CD4-positive, CD25-positive, alpha-beta regulatory T cell (primary cell): ENCODE measurements around the gene NEDD8. TPM values are rescaled to one million over a fixed set of nuclear protein-coding genes. Genes with fewer than 3 reads are reported as not detected.
A peak's percentile ranks its signal among the peaks of the same experiment; 100 is the strongest.

ENCODE experiments used
- ATAC-seq, 2 donors: fragments of 150-1000 bp; cut with Tn5 transposase; one replicate each; pipeline ENCODE4 v1.10.0; 2021; ENCODE audit warnings: low read depth in 2 of 2, moderate number of reproducible peaks in 2 of 2, moderate library complexity in 1 of 2
- DNase-seq, 3 donors: peaks; one replicate each; pipeline versions ENCODE4 v3.0.0 to v3.0.0-alpha.2; 2012 to 2022; ENCODE audit warnings: mixed read lengths in 1 of 3
- H3K27ac ChIP-seq: one replicate; pipeline ENCODE4 v1.7.0; 2013; ENCODE audit warnings: mild to moderate bottlenecking, low read length; ENCODE audit not compliant: insufficient read depth, poor library complexity, severe bottlenecking
- H3K27me3 ChIP-seq: one replicate; pipeline ENCODE4 v1.7.0; 2013; ENCODE audit warnings: low read length; ENCODE audit not compliant: control insufficient read depth, insufficient read depth
- H3K36me3 ChIP-seq: one replicate; pipeline ENCODE4 v1.7.0; 2013; ENCODE audit warnings: mild to moderate bottlenecking, low read length, moderate library complexity; ENCODE audit not compliant: control insufficient read depth, insufficient read depth
- H3K4me1 ChIP-seq: 2 replicates; pipeline ENCODE4 v1.7.0; 2013; ENCODE audit warnings: mild to moderate bottlenecking, low read length; ENCODE audit not compliant: insufficient read depth, control insufficient read depth, poor library complexity, severe bottlenecking
- H3K4me3 ChIP-seq: one replicate; pipeline ENCODE4 v1.7.0; 2013; ENCODE audit warnings: low read depth, mild to moderate bottlenecking, low read length, moderate library complexity
- H3K9me3 ChIP-seq, 2 experiments: 1 replicate in 1 of 2; 2 replicates in 1 of 2; pipeline ENCODE4 v1.7.0; 2013; ENCODE audit warnings: low read length in 2 of 2, mild to moderate bottlenecking in 1 of 2, moderate library complexity in 1 of 2; ENCODE audit not compliant: control insufficient read depth in 2 of 2
- H3K27ac Mint-ChIP-seq, 3 donors: one replicate each; pipeline ENCODE4 v1.8.0; 2020 to 2022; ENCODE audit warnings: mild to moderate bottlenecking in 3 of 3, mixed read lengths in 3 of 3, moderate library complexity in 2 of 3
- H3K27me3 Mint-ChIP-seq: one replicate; pipeline ENCODE4 v1.8.0; 2022; ENCODE audit warnings: mild to moderate bottlenecking, mixed read lengths
- H3K36me3 Mint-ChIP-seq: one replicate; pipeline ENCODE4 v1.8.0; 2020; ENCODE audit warnings: mixed read lengths
- H3K4me1 Mint-ChIP-seq, 4 donors: one replicate each; pipeline ENCODE4 v1.8.0; 2020 to 2022; ENCODE audit warnings: mixed read lengths in 4 of 4, mild to moderate bottlenecking in 1 of 4
- H3K4me3 Mint-ChIP-seq, 4 donors: one replicate each; pipeline ENCODE4 v1.8.0; 2020 to 2022; ENCODE audit warnings: mild to moderate bottlenecking in 4 of 4, mixed read lengths in 4 of 4, moderate library complexity in 3 of 4
- H3K9me3 Mint-ChIP-seq, 7 donors: one replicate each; pipeline ENCODE4 v1.8.0; 2020 to 2022; ENCODE audit warnings: mixed read lengths in 7 of 7, mild to moderate bottlenecking in 3 of 7, moderate library complexity in 2 of 7
- polyA plus RNA-seq, 4 donors: library from polyadenylated mRNA; unstranded; fragments of 300-500 nt; fragmentation: Illumina TruSeq; gene quantifications; one replicate each; pipeline ENCODE4 v1.2.3, GENCODE V29; 2021
- total RNA-seq: library from RNA; stranded (reverse); gene quantifications from one replicate; pipeline ENCODE4 v1.2.3, GENCODE V29; 2022

Gene NEDD8
- total RNA-seq (89.1 TPM), polyA plus RNA-seq (100 to 1,000 TPM; 334 to 440 (median 349) TPM)

- ATAC-seq (peak; percentile 91), DNase-seq (peak; percentile 83 to 94 (median 90))
- H3K4me3 Mint-ChIP-seq: peak within 1 kb of the TSS; percentile 89 to 100 (median 96)
- Histone ChIP-seq H3K27ac (peak within 1 kb of the TSS; percentile 91), H3K36me3 (peaks cover 25% of the 10 kb centered on the region), H3K27me3 (no peaks in the 10 kb centered on the region), H3K9me3 (no peaks in the 10 kb centered on the region), H3K4me3 (peak within 1 kb of the TSS; percentile 94), H3K4me1 (peaks cover 29% of the 10 kb centered on the region)
- no peaks in the 10 kb centered on the region for H3K9me3 Mint-ChIP-seq
- H3K4me1 Mint-ChIP-seq: peaks cover 18 to 77% (median 49%) of the 10 kb centered on the region in 4 donors
- peak within 1 kb of the TSS; percentile 89 to 94 (median 94) for H3K27ac Mint-ChIP-seq
- H3K27me3 Mint-ChIP-seq: no peaks in the 10 kb centered on the region
- H3K36me3 Mint-ChIP-seq: peaks cover 22% of the 10 kb centered on the region
Measured at GRCh38 chr14:24232121-24232644, at the start of gene NEDD8. Gene NEDD8 (minus strand): TSS chr14:24232367. CDS start chr14:24232267, 100 bp downstream.

GRCh38 chr14:24281636-24282035, 49.5 kb upstream of the NEDD8 start:
- Mint-ChIP-seq H3K4me3 (no peak overlapping the region), H3K9me3 (no peaks in the 10 kb centered on the region), H3K36me3 (no peaks in the 10 kb centered on the region), H3K27me3 (no peaks in the 10 kb centered on the region), H3K4me1 (peaks cover 8 to 31% (median 16%) of the 10 kb centered on the region in 4 donors), H3K27ac (peak overlapping the region; percentile 21 to 55 (median 22))
- Histone ChIP-seq H3K27me3 (no peaks in the 10 kb centered on the region), H3K4me1 (peaks cover 13% of the 10 kb centered on the region), H3K36me3 (no peaks in the 10 kb centered on the region), H3K9me3 (no peaks in the 10 kb centered on the region), H3K27ac (no peak overlapping the region), H3K4me3 (no peak overlapping the region)
- ATAC-seq (no peak), DNase-seq (no peak)

- Histone ChIP-seq H3K27ac (no peak overlapping the region), H3K36me3 (no peaks in the 10 kb centered on the region), H3K4me1 (peaks cover 13% of the 10 kb centered on the region), H3K4me3 (no peak overlapping the region), H3K27me3 (no peaks in the 10 kb centered on the region), H3K9me3 (no peaks in the 10 kb centered on the region)
- H3K9me3 Mint-ChIP-seq: no peaks in the 10 kb centered on the region
- no peaks in the 10 kb centered on the region for H3K36me3 Mint-ChIP-seq
- no peaks in the 10 kb centered on the region for H3K27me3 Mint-ChIP-seq
- ATAC-seq: no peak
- H3K4me3 Mint-ChIP-seq: no peak overlapping the region
- peaks cover 8 to 31% (median 16%) of the 10 kb centered on the region in 4 donors for H3K4me1 Mint-ChIP-seq
- DNase-seq: no peak
- peak overlapping the region in 2 of 3 donors; percentile 55 to 83 for H3K27ac Mint-ChIP-seq
Measured at GRCh38 chr14:24280797-24281460, 48.8 kb upstream of the NEDD8 start.

- peaks cover 8 to 37% (median 18%) of the 10 kb centered on the region in 4 donors for H3K4me1 Mint-ChIP-seq
- no peaks in the 10 kb centered on the region for H3K9me3 Mint-ChIP-seq
- H3K4me1 ChIP-seq: peaks cover 15% of the 10 kb centered on the region
- H3K27ac Mint-ChIP-seq: peak overlapping the region; percentile 76 to 84 (median 83)
- no peaks in the 10 kb centered on the region for H3K36me3 ChIP-seq
- DNase-seq: peak in 2 of 3 donors; percentile 44 to 59
- H3K36me3 Mint-ChIP-seq: no peaks in the 10 kb centered on the region
- no peak overlapping the region for H3K4me3 Mint-ChIP-seq
- no peaks in the 10 kb centered on the region for H3K27me3 ChIP-seq
- no peaks in the 10 kb centered on the region for H3K9me3 ChIP-seq
- peak overlapping the region; percentile 49 for H3K27ac ChIP-seq
- no peaks in the 10 kb centered on the region for H3K27me3 Mint-ChIP-seq
- peak; percentile 63 to 67 for ATAC-seq
- no peak overlapping the region for H3K4me3 ChIP-seq
Measured at GRCh38 chr14:24279301-24280186, 47.4 kb upstream of the NEDD8 start.

- no peak overlapping the region for H3K27ac ChIP-seq
- no peaks in the 10 kb centered on the region for H3K27me3 Mint-ChIP-seq
- H3K9me3 ChIP-seq: no peaks in the 10 kb centered on the region
- no peak overlapping the region for H3K4me3 ChIP-seq
- DNase-seq (no peak), ATAC-seq (no peak)
- no peaks in the 10 kb centered on the region for H3K36me3 ChIP-seq
- H3K27ac Mint-ChIP-seq: peak overlapping the region; percentile 34 to 83 (median 76)
- H3K36me3 Mint-ChIP-seq: no peaks in the 10 kb centered on the region
- H3K4me3 Mint-ChIP-seq: peak overlapping the region in 1 of 4 donors; percentile 20
- no peaks in the 10 kb centered on the region for H3K9me3 Mint-ChIP-seq
- peaks cover 18 to 48% (median 28%) of the 10 kb centered on the region in 4 donors for H3K4me1 Mint-ChIP-seq
- H3K27me3 ChIP-seq: no peaks in the 10 kb centered on the region
- peaks cover 26% of the 10 kb centered on the region for H3K4me1 ChIP-seq
Measured at GRCh38 chr14:24278424-24278823, 46.3 kb upstream of the NEDD8 start.

GRCh38 chr14:24277606-24278321, 45.6 kb upstream of the NEDD8 start:
- H3K27me3 Mint-ChIP-seq: no peaks in the 10 kb centered on the region
- H3K27ac ChIP-seq: no peak overlapping the region
- H3K27me3 ChIP-seq: no peaks in the 10 kb centered on the region
- H3K4me1 ChIP-seq: peaks cover 28% of the 10 kb centered on the region
- no peak overlapping the region for H3K4me3 Mint-ChIP-seq
- H3K4me1 Mint-ChIP-seq: peaks cover 19 to 52% (median 30%) of the 10 kb centered on the region in 4 donors
- no peak for ATAC-seq
- no peaks in the 10 kb centered on the region for H3K36me3 Mint-ChIP-seq
- no peaks in the 10 kb centered on the region for H3K36me3 ChIP-seq
- no peak for DNase-seq
- peak overlapping the region in 1 of 3 donors; percentile 34 for H3K27ac Mint-ChIP-seq
- no peaks in the 10 kb centered on the region for H3K9me3 Mint-ChIP-seq
- H3K4me3 ChIP-seq: no peak overlapping the region
- no peaks in the 10 kb centered on the region for H3K9me3 ChIP-seq

GRCh38 chr14:24277071-24277470, 44.9 kb upstream of the NEDD8 start:
- ATAC-seq (no peak), DNase-seq (no peak)
- Mint-ChIP-seq H3K36me3 (no peaks in the 10 kb centered on the region), H3K27ac (peak overlapping the region in 2 of 3 donors; percentile 62 to 89), H3K4me1 (peaks cover 19 to 59% (median 36%) of the 10 kb centered on the region in 4 donors), H3K4me3 (no peak overlapping the region), H3K27me3 (no peaks in the 10 kb centered on the region), H3K9me3 (no peaks in the 10 kb centered on the region)
- H3K4me1 ChIP-seq: peaks cover 35% of the 10 kb centered on the region
- no peaks in the 10 kb centered on the region for H3K27me3 ChIP-seq
- no peak overlapping the region for H3K27ac ChIP-seq
- no peak overlapping the region for H3K4me3 ChIP-seq
- no peaks in the 10 kb centered on the region for H3K36me3 ChIP-seq
- H3K9me3 ChIP-seq: no peaks in the 10 kb centered on the region
